ENCODE results near the gene ARHGAP26. TPM values are rescaled to one million over a fixed set of nuclear protein-coding genes. Genes with fewer than 3 reads are reported as not detected.

ARHGAP26 gene
- total RNA-seq, 2 experiments from 2014 or later, result 17.0 to 19.5 TPM

GRCh38 chr5:143055596-143056338 lies 285.6 kb downstream of the ARHGAP26 start:
- CTCF ChIA-PET, result interaction anchor here (0.6 to 1.0 kb wide), 2 partner anchors 11 to 38 kb away, joined by 3 read pairs; no protein-coding TSS in a partner anchor
- peaks cover 26% of the 10 kb centered on the region for H3K36me3 Mint-ChIP-seq (ENCODE audit: low read depth)
- no peaks in the 10 kb centered on the region for H3K9me3 Mint-ChIP-seq
- no peak for DNase-seq
- H3K4me1 Mint-ChIP-seq (ENCODE audit: low read depth), result peaks cover 75% of the 10 kb centered on the region
- no peak overlapping the region for H3K4me3 Mint-ChIP-seq
- intact Hi-C loops (cut with micrococcal nuclease), result loop anchor here (1.0 to 10.0 kb wide), 14 partner anchors 11 to 1135 kb away; partner anchors contain the start of gene GNPDA1
- H3K27me3 Mint-ChIP-seq (ENCODE audit: low read depth), result no peaks in the 10 kb centered on the region
- peak overlapping the region; percentile 92 for H3K27ac Mint-ChIP-seq

DNA sequence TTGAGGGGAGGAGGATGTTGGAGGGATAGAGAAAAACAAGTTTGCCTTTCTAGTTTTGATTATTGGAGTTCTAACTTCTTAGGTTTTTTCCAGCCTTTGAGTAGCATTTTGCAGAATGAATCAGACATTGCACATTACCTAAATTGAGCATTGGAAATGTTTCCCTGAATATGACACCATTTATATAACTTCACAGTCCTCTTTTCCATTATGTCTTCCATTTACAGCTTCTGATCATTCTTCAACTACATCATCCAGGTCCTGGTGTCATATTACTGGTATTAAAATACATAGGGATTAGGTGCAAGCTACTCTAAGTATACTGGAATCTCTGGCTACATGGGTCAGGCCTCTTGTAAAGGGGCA lies 286.1 kb downstream of the ARHGAP26 start:
- no peak overlapping the region for H3K4me3 Mint-ChIP-seq
- H3K27ac Mint-ChIP-seq, result peak overlapping the region; percentile 92
- peaks cover 73% of the 10 kb centered on the region for H3K4me1 Mint-ChIP-seq (ENCODE audit: low read depth)
- no peaks in the 10 kb centered on the region for H3K27me3 Mint-ChIP-seq (ENCODE audit: low read depth)
- no peaks in the 10 kb centered on the region for H3K9me3 Mint-ChIP-seq
- peaks cover 24% of the 10 kb centered on the region for H3K36me3 Mint-ChIP-seq (ENCODE audit: low read depth)
- intact Hi-C loops (cut with micrococcal nuclease), result loop anchor here (1.0 to 10.0 kb wide), 12 partner anchors 10 to 1042 kb away; partner anchors contain the start of gene GNPDA1
- no peak for DNase-seq
- CTCF ChIA-PET, result interaction anchor here (0.6 to 1.0 kb wide), 2 partner anchors 10 to 38 kb away, joined by 3 read pairs; no protein-coding TSS in a partner anchor

GRCh38 chr5:143056792-143057579 lies 286.8 kb downstream of the ARHGAP26 start:
- Mint-ChIP-seq H3K4me3 (no peak overlapping the region), H3K27ac (peak overlapping the region; percentile 92), H3K36me3 (ENCODE audit: low read depth) (peaks cover 26% of the 10 kb centered on the region), H3K4me1 (ENCODE audit: low read depth) (peaks cover 66% of the 10 kb centered on the region), H3K27me3 (ENCODE audit: low read depth) (no peaks in the 10 kb centered on the region), H3K9me3 (no peaks in the 10 kb centered on the region)
- CTCF ChIA-PET, result interaction anchor here (1.0 kb wide), 1 partner anchor 9 kb away, joined by 3 read pairs; no protein-coding TSS in a partner anchor
- intact Hi-C loops (cut with micrococcal nuclease), result loop anchor here (1.0 to 10.0 kb wide), 12 partner anchors 9 to 1042 kb away; partner anchors contain the start of gene GNPDA1
- no peak for DNase-seq

GRCh38 chr5:143057580-143057999 lies 287.4 kb downstream of the ARHGAP26 start:
- peak overlapping the region; percentile 92 for H3K27ac Mint-ChIP-seq
- CTCF ChIA-PET, result no interaction called here
- H3K4me1 Mint-ChIP-seq (ENCODE audit: low read depth), result peaks cover 63% of the 10 kb centered on the region

GRCh38 chr5:143059355-143059754 lies 289.2 kb downstream of the ARHGAP26 start:
- CTCF ChIA-PET, result interaction anchor here (0.7 kb wide), 1 partner anchor 733 kb away, joined by 3 read pairs; no protein-coding TSS in a partner anchor
- no peak overlapping the region for H3K27ac Mint-ChIP-seq
- peaks cover 45% of the 10 kb centered on the region for H3K4me1 Mint-ChIP-seq (ENCODE audit: low read depth)
- no peaks in the 10 kb centered on the region for H3K27me3 Mint-ChIP-seq (ENCODE audit: low read depth)
- no peak for DNase-seq
- H3K4me3 Mint-ChIP-seq, result no peak overlapping the region
- peaks cover 37% of the 10 kb centered on the region for H3K36me3 Mint-ChIP-seq (ENCODE audit: low read depth)
- intact Hi-C loops (cut with micrococcal nuclease), result loop anchor here (5.0 to 10.0 kb wide), 2 partner anchors 237 to 1045 kb away; partner anchors contain the start of gene GNPDA1
- no peaks in the 10 kb centered on the region for H3K9me3 Mint-ChIP-seq

More at GRCh38 chr5:143057580-143057999, 287.4 kb downstream of the ARHGAP26 start:
- Mint-ChIP-seq H3K27me3 (ENCODE audit: low read depth) (no peaks in the 10 kb centered on the region), H3K36me3 (ENCODE audit: low read depth) (peaks cover 26% of the 10 kb centered on the region), H3K4me3 (no peak overlapping the region), H3K9me3 (no peaks in the 10 kb centered on the region)
- intact Hi-C loops (cut with micrococcal nuclease), result loop anchor here (2.0 to 10.0 kb wide), 3 partner anchors 235 to 1043 kb away; partner anchors contain the start of gene GNPDA1
- no peak for DNase-seq

- intact Hi-C loops (cut with micrococcal nuclease), result loop anchor here (5.0 to 10.0 kb wide), 2 partner anchors 238 to 1045 kb away; partner anchors contain the start of gene GNPDA1
- CTCF ChIA-PET, result interaction anchor here (0.7 kb wide), 1 partner anchor 733 kb away, joined by 3 read pairs; no protein-coding TSS in a partner anchor
Measured at GRCh38 chr5:143059976-143060765, 290.0 kb downstream of the ARHGAP26 start.

GRCh38 chr5:143061161-143061945 lies 291.2 kb downstream of the ARHGAP26 start:
- no peak for DNase-seq
- Mint-ChIP-seq H3K27ac (no peak overlapping the region), H3K4me3 (no peak overlapping the region), H3K36me3 (ENCODE audit: low read depth) (peaks cover 41% of the 10 kb centered on the region), H3K9me3 (no peaks in the 10 kb centered on the region), H3K4me1 (ENCODE audit: low read depth) (peaks cover 39% of the 10 kb centered on the region), H3K27me3 (ENCODE audit: low read depth) (no peaks in the 10 kb centered on the region)
- CTCF ChIA-PET, result interaction anchor here (1.2 kb wide), 1 partner anchor 58 kb away, joined by 3 read pairs; no protein-coding TSS in a partner anchor
- intact Hi-C loops (cut with micrococcal nuclease), result no loop called here

More at GRCh38 chr5:143059976-143060765, 290.0 kb downstream of the ARHGAP26 start:
- Mint-ChIP-seq H3K27ac (no peak overlapping the region), H3K36me3 (ENCODE audit: low read depth) (peaks cover 41% of the 10 kb centered on the region), H3K27me3 (ENCODE audit: low read depth) (no peaks in the 10 kb centered on the region), H3K9me3 (no peaks in the 10 kb centered on the region), H3K4me3 (no peak overlapping the region), H3K4me1 (ENCODE audit: low read depth) (peaks cover 40% of the 10 kb centered on the region)
- DNase-seq, result no peak

DNA sequence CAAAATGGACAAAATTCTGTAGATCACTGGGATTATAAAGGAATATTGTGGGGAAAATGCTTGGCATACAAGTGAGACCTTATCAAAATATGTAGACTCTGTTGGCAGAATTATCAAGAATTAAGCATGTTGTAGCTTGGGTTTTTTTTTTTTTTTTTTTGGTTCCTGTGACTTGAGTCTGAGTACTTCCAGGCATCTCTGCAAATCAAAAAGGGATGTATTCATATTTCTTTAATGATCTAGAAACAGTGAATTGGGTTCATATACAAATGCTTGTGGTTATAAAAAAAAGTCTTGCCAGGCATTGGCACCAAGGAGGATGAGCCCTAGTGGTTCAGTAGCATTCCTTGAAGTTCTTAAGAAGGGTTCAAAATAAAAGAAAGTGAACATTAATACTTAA lies 292.2 kb downstream of the ARHGAP26 start:
- H3K9me3 Mint-ChIP-seq, result no peaks in the 10 kb centered on the region
- peaks cover 39% of the 10 kb centered on the region for H3K4me1 Mint-ChIP-seq (ENCODE audit: low read depth)

GRCh38 chr5:143063175-143063970 lies 293.2 kb downstream of the ARHGAP26 start:
- no peak overlapping the region for H3K4me3 Mint-ChIP-seq
- H3K9me3 Mint-ChIP-seq, result no peaks in the 10 kb centered on the region
- intact Hi-C loops (cut with micrococcal nuclease), result no loop called here
- peaks cover 33% of the 10 kb centered on the region for H3K36me3 Mint-ChIP-seq (ENCODE audit: low read depth)
- peaks cover 34% of the 10 kb centered on the region for H3K4me1 Mint-ChIP-seq (ENCODE audit: low read depth)
- CTCF ChIA-PET, result interaction anchor here (0.8 to 1.1 kb wide), 2 partner anchors 22 to 119 kb away, joined by 3 read pairs; no protein-coding TSS in a partner anchor
- no peaks in the 10 kb centered on the region for H3K27me3 Mint-ChIP-seq (ENCODE audit: low read depth)
- DNase-seq, result no peak
- H3K27ac Mint-ChIP-seq, result no peak overlapping the region

More for the DNA sequence above, 292.2 kb downstream of the ARHGAP26 start:
- intact Hi-C loops (cut with micrococcal nuclease), result no loop called here
- CTCF ChIA-PET, result interaction anchor here (0.6 to 1.2 kb wide), 2 partner anchors 59 to 130 kb away, joined by 3 to 4 read pairs; no protein-coding TSS in a partner anchor
- Mint-ChIP-seq H3K27ac (no peak overlapping the region), H3K27me3 (ENCODE audit: low read depth) (no peaks in the 10 kb centered on the region), H3K36me3 (ENCODE audit: low read depth) (peaks cover 38% of the 10 kb centered on the region), H3K4me3 (no peak overlapping the region)
- no peak for DNase-seq

DNA sequence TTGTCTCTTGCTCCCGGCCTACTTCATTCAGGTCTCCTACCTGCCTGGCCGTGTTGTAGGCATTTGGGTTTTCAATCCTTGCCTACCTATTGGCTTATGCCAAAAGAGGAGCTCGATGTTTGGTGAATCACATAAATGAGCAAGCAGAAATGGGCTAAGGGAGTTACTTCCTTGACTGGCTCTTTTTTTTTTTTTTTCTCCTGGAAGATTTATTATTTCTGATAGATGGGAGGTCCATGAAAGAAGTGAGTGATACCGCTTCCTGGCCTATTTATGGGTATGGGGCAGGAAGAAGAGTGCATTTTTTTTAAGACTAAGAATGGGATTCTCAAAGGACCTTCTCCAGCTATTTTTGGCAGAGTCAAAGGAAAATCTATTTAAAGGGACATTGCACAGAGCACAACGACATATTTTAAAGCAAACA lies 294.1 kb downstream of the ARHGAP26 start:
- Mint-ChIP-seq H3K4me1 (ENCODE audit: low read depth) (peaks cover 30% of the 10 kb centered on the region), H3K9me3 (no peaks in the 10 kb centered on the region), H3K27me3 (ENCODE audit: low read depth) (no peaks in the 10 kb centered on the region), H3K36me3 (ENCODE audit: low read depth) (peaks cover 34% of the 10 kb centered on the region), H3K27ac (no peak overlapping the region), H3K4me3 (no peak overlapping the region)
- CTCF ChIA-PET, result interaction anchor here (0.8 to 1.1 kb wide), 2 partner anchors 21 to 118 kb away, joined by 3 read pairs; no protein-coding TSS in a partner anchor
- DNase-seq, result no peak
- intact Hi-C loops (cut with micrococcal nuclease), result no loop called here
